TTC549 (cell line): ENCODE results near the gene UNC93B1.

Experiments used
- FAIRE-seq: peaks from 2 replicates; lab custom pipeline; 2012; peaks lifted over from hg19 to GRCh38; lab: Jason Lieb, UNC

UNC93B1 gene

DNA sequence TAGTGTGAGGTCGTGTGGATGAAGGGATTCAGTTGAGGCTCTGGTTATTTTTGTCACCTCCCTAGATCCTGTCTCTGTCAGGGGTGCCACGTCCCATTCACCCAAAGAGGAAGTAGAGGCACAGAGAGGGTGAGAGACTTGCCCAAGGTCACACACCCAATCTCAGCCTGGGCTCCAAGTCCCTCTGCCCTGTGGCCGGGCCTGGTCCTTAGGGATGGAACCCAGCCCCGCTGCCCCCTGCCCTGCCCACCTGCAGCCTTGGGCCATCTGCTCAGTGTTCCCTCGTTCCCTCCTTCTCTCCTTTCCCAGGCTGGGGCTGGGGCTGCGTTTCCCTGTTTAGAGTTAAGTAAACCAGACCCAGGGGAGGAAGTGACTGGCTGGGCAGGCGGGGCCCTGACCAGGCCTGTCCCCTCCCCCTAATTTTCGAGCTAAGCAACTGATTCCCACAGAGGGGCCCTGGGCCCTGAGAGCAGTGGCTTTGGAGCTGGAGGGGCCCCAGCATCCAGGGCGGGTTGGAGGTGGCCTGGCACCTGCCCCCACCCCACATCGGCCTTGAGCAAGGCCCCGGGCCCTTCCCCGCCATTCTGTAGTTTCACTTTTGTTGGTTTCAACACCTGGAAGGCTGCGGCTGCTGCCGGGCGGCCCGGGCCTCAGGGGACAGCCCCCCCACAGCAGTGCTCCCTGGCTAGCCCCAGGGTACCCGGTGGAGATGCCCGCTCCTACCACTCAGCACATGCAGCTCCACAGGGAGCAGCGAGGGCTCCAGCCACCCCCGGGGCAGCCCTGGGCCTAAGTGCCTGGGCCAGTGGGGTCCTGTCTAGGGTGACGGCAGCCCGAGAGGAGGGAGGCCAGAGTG is 36.4 kb upstream of the UNC93B1 start:
- FAIRE-seq, result no peak

GRCh38 chr11:68039526-68040086 is 35.7 kb upstream of the UNC93B1 start:
- FAIRE-seq, result no peak

GRCh38 chr11:68038718-68039525 is 35.0 kb upstream of the UNC93B1 start, which contains the start of gene TCIRG1:
Gene TCIRG1, plus strand, starts transcription at chr11:68039025. Its CDS starts 2,247 bp downstream, at chr11:68041272.
- no peak for FAIRE-seq

GRCh38 chr11:68038226-68038717 is 34.4 kb upstream of the UNC93B1 start:
- no peak for FAIRE-seq

DNA sequence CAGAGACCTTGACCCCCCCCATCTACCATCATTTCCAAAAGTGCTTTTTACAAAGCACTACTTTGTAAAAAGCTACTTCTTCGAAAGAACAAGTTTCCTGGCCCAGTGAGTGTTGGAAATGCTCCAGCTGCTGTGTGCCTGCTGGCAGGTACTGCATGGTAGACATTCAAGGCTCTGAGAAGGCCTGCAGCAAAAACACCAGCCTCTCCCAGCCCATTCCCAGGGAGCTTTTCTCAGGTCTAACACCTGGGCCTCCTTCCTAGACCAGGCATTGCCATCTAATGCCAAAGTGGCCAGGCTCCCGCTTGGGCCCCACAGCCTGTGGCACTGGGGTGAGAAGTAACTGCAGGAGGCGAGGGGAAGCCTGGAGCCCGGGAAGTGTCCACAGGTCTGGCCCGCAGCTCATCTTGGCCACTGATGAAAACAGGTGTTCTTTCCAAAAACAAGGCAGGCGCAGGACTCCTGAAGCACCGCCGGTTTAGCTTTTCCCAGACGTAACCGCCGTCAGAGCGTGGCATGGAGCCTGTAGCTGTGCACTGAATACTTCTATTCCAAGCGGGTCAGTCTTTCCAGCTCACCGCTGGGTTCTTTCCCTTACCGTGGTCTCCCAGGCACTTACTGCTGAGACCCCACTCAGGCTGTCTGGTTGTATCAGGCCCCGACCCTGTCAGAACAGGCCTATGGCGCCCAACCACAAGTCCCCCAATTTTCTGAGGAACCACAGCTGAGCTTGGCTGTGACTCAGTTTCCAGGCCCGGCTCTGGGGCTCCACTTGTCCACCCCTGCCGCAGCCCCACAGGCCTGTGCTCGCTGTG is 33.7 kb upstream of the UNC93B1 start:
- FAIRE-seq, result no peak

GRCh38 chr11:68036717-68037239 is 32.9 kb upstream of the UNC93B1 start:
- no peak for FAIRE-seq

- no peak for FAIRE-seq
Observed at GRCh38 chr11:68036141-68036716, 32.3 kb upstream of the UNC93B1 start.

- no peak for FAIRE-seq
Observed at GRCh38 chr11:68035266-68035876, 31.5 kb upstream of the UNC93B1 start.

DNA sequence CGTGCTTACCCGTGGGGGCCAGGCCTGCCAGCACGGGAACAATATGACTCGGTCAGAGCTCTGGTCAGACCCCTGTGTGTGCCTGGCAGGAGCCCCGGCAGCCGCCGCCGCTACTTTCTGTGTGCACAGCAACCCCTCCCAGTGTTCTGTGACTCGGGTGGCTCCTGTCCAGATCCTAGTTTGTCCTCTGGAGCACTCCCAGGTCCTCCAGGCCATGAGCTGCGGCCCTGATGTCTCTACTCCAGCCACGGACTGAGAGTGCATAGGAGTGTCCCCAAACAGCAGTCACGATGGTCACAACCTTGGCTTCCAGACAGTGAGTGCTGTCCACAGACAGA is 29.8 kb upstream of the UNC93B1 start:
- FAIRE-seq, result no peak

GRCh38 chr11:68032997-68033707 is 29.3 kb upstream of the UNC93B1 start:
- FAIRE-seq, result no peak

DNA sequence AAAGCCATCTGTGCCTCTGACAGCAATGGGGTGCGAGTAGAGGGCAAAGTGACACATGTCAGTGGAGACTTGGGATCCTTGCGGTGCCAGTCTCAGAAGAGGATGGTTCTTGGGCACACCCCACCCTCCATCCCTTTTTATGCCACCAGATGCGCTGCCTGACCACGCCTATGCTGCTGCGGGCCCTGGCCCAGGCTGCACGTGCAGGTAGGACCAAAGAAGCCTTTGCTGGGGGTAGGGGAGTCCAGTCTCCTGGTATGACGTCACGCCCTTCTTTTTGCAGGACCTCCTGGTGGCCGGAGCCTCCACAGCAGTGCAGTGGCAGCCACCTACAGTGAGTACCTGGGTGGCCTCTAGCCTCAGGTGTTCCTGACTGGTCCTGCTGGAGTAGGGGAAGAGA is 28.1 kb upstream of the UNC93B1 start:
- FAIRE-seq, result no peak

DNA sequence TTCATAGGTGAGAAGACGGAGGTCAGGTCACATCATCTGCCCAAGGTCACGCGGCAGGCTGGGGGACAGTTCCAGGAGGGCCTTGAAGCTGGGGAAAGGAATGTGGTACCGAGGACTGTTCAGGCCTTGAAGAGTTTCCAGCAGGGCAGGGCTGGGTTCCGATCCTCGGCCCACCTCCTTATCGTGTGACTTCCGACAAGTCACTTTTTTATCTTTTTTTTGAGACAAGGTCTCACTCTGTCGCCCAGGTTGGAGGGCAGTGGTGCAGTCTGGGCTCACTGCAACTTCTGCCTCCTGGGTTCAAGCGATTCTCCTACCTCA is 27.2 kb upstream of the UNC93B1 start:
- FAIRE-seq, result no peak

DNA sequence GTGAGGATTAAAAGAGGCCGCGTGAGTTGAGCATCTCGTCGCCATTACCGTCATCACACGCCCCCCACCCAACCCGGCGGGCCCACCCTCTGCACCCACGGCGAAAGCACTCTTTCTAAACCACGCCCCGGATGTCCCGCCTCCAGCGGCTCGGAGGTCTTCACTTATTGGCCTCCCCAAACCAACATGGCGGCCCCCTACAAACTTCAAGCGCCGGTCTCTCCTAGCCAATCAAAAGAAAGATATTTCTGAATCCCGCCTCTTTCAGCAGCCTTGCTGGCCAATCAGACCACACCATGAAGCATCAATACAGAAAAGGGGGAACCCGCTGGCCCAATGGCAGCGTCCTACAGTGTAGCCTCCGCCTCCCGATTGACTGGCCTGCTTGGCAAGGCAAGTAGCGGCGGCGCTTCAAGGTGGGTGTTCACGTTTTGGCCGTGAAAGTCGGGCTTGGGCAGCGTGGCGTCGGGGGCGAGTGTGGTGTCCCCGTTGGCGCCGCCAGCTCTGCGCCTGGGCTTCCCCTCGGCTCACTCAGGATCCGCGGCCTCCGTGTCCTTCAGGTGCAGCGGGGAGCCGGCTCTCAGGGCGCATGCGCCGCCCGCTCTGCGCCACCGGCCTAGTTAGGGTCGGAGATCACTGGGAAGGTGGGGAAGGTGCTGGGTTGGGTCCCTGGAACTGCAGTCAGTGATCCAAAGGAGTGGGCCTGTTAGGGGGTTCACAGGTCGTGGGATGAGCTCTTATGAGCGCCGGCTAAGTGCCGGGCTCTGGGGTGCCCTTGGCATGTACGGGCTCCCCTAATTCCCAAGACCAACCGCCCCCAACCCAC is 26.6 kb upstream of the UNC93B1 start, which contains the start of gene NDUFS8:
Gene NDUFS8, plus strand, starts transcription at position 364 of the 826 bp plus-strand sequence. CDS start 1,471 bp downstream, outside the sequence.
- peak; percentile 98 for FAIRE-seq

GRCh38 chr11:68028802-68029545 is 25.1 kb upstream of the UNC93B1 start:
- no peak for FAIRE-seq

DNA sequence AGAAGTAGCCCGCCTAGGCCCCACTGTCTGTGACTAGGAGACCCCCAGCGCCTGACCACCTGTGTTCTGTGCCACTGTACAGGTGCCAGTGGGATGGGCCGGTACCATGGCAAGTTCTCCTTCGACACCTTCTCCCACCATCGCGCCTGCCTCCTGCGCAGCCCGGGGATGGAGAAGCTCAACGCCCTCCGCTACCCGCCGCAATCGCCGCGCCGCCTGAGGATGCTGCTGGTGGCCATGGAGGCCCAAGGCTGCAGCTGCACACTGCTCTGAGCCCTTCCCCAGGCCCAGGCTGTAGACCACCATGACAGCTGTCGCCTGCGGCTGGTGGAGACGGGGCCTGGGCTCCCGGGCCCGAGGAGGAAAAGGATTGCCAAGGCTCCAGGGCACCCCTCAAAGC is 23.8 kb upstream of the UNC93B1 start:
- no peak for FAIRE-seq

GRCh38 chr11:68026391-68027105 is 22.7 kb upstream of the UNC93B1 start:
- FAIRE-seq, result no peak

DNA sequence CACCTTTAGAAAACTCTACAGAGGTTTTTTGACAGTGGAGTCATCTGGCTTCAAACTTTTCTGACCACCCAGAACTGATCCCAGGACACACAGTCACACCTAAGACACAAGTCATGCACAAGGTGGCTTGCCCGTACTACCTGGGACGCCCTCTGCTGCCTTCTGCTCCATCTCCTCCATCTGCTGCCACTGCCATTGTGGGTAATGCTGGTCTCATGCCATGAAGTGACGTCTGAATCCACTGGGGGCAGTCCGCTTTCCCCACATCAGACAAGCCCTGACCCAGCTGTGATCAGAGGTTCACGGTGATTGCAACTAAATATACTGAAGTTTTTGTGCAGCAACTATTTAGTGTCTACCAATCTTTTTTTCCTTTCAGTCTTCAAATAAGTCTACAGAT is 21.1 kb upstream of the UNC93B1 start:
- FAIRE-seq, result no peak

DNA sequence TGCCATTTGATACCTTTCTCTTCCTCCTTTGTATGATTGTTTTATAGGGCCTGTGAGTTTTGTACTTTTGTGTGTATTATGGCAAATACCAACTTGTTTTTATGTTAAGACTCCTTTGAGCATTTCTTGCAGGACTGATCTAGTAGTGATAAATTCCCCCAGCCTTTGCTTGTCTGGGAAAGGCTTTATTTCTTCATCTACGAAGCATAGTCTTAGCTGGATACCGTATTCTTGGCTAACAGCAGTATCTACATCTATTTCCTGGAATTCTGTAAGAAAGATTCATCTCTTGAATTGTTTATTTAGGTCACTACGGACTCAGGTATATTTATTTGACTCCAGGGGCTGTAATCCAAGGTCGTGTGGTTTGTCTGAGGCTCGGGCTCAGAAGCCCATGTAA is 20.6 kb upstream of the UNC93B1 start:
- FAIRE-seq, result no peak
